ENCODE measurements around the gene CABYR.

- no peak for TF ChIP-seq CTCF (IDR thresholded peaks at IDR 0.05)
- no peak for TF ChIP-seq ZFX (IDR thresholded peaks at IDR 0.05; ENCODE audit: borderline replicate concordance)
These were observed 51.7 kb downstream of the CABYR start for GRCh38 chr18:24190590-24190989.

Data from 22Rv1 (cell line).